ENCODE data around the gene BCAS3.

GRCh38 chr17:61353615-61354014, 676.0 kb downstream of the BCAS3 start:
- TF ChIP-seq PKNOX1 (IDR thresholded peaks at IDR 0.05) (no peak), BHLHE40 (IDR thresholded peaks at IDR 0.05; ENCODE audit: borderline replicate concordance) (no peak), LEF1 (IDR thresholded peaks at IDR 0.05; ENCODE audit: borderline replicate concordance) (no peak), FOXK2 (IDR thresholded peaks at IDR 0.05) (no peak), SP1 (IDR thresholded peaks at IDR 0.05) (no peak), HDGF (IDR thresholded peaks at IDR 0.05; ENCODE audit: borderline replicate concordance) (no peak), L3MBTL2 (conservative IDR thresholded peaks at IDR 0.05) (no peak), TARDBP (IDR thresholded peaks at IDR 0.05) (no peak), FOXM1 (IDR thresholded peaks at IDR 0.05; ENCODE audit: borderline replicate concordance) (no peak)
